A673 (cell line): Measurements from ENCODE around the gene EEF2KMT.
"Not testable (repeated sequence)": the region's sequence is repeated elsewhere in the genome, so short reads cannot be mapped to it uniquely, and the experiment has no call there.

Experiments
- CTCF ChIP-seq: fragments of 300-800, 200-600 bp; sonication (generic); conservative IDR thresholded peaks from 2 replicates; pipeline ENCODE4 v1.5.1; 2017; ENCODE audit warnings: low read depth, mild to moderate bottlenecking, antibody characterized with exemption, low read length, moderate library complexity, mixed read lengths
- EZH2 ChIP-seq: fragments of 200-600 bp; sonication (generic); IDR thresholded peaks from 2 replicates; pipeline ENCODE4 v1.6.1; 2017; ENCODE audit warnings: borderline replicate concordance, low read depth, mild to moderate bottlenecking, mixed read lengths, antibody characterized with exemption, low read length; ENCODE audit not compliant: poor library complexity, severe bottlenecking

GRCh38 chr16:5088936-5089335 is 8.7 kb downstream of the EEF2KMT start:
- not testable (repeated sequence) for TF ChIP-seq CTCF, EZH2
